ENCODE results near the gene EBF3.

DNA sequence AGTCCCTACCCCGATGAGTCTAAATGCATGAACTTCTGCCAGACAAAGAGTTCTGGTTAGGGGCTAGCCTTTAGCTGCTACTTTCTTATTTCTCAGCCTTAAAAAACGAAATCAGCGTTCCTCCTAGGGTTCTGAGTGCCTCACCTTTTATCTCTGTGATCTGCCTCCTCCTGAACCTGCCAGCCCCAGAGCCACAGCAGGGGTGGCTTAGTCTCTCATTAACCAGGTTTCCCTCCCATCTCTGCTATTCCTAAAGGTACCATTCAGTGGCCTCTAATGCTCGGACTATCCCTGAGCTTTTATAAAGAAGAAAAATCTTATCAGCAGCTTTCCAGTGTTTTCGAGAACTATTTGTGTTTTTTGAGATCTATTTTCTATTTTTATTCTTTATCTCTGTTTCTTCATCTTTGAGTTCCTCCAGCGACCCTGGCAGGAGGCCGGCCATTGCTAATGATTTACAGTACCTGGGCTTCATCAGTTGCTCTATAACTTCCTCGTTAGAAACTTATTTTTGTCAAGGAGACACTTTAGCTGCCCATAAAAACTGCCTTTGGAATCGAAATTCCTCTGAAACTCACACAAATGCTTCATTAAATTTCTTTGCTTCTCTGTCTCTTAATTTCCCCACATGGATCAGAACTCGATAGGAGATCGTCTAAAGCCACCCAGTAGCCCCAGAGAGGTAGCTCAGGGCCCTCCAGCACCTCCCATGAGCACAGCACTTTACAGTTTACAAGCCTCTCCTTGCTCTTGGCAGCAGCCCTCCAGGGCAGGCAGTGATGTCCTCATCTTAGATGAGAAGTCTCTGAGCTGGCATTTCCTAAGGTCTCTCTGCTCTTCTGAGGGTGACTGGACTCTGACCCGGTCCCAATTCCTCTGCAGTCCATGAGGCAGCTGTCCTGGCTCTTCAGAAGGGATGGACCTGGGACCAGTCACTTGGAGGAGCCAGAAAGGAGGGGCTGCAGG, 149.1 kb downstream of the EBF3 start:
- TF ChIP-seq EZH2 (IDR thresholded peaks at IDR 0.05) (no peak), EZH2phosphoT487 (IDR thresholded peaks at IDR 0.05) (no peak)
